Uterus (tissue), 2 donors: Measurements from ENCODE around the gene PDE6D.

Experiments
- POLR2A ChIP-seq, 2 donors: fragments of 450-650 bp; IDR thresholded peaks; one replicate each; pipeline ENCODE4 v1.6.1; 2016; ENCODE audit warnings: antibody characterized with exemption in 2 of 2, mild to moderate bottlenecking in 1 of 2, moderate library complexity in 1 of 2
- TF ChIP-seq, protein P1 (sequence below), 4 experiments: fragments of 200-600 bp in 2 of 4; fragments of 450-650 bp in 2 of 4; sonication (generic) in 2 of 4; IDR thresholded peaks; one replicate each; pipeline ENCODE4 v1.5.1; 2016 to 2019; ENCODE audit warnings: antibody characterized with exemption in 4 of 4, mild to moderate bottlenecking in 2 of 4, moderate library complexity in 1 of 4

DNA sequence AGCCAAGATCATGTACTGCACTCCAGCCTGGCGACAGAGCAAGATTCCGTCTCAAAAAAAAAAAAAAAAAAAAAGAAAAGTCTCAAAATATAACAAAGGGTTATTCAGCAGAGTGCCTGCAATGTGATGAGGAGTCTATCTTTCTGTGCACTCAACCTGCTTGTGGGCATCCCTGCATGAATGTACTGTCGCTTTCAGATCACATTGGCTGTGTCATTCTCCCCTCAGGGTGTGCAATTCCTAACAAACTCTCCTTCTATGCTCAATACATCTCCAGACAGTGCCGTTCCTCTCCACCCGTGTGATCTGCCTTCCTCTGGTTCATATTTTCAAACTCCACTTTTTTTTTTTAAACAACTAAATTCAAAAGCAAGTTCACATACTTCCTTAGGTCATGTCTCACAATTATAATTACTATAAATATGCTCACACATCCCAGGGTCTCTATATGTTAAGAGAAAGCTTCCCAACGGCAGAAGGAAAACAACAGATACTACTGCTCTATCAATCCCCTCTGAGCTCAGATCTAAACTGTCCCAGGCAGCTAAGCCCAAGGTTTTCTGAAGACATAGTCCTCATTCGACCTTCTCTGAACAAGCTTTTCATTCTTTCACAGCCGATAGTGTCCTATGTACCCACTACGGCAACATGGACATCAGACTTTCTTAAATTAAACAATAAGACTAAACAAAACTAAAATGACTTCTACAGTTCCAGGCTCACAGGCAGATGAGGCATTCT is 37.5 kb downstream of the PDE6D start:
- TF ChIP-seq, protein P1, sequence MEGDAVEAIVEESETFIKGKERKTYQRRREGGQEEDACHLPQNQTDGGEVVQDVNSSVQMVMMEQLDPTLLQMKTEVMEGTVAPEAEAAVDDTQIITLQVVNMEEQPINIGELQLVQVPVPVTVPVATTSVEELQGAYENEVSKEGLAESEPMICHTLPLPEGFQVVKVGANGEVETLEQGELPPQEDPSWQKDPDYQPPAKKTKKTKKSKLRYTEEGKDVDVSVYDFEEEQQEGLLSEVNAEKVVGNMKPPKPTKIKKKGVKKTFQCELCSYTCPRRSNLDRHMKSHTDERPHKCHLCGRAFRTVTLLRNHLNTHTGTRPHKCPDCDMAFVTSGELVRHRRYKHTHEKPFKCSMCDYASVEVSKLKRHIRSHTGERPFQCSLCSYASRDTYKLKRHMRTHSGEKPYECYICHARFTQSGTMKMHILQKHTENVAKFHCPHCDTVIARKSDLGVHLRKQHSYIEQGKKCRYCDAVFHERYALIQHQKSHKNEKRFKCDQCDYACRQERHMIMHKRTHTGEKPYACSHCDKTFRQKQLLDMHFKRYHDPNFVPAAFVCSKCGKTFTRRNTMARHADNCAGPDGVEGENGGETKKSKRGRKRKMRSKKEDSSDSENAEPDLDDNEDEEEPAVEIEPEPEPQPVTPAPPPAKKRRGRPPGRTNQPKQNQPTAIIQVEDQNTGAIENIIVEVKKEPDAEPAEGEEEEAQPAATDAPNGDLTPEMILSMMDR (IDR thresholded peaks at IDR 0.05): no peak
- no peak for TF ChIP-seq POLR2A (IDR thresholded peaks at IDR 0.05)
